SK-N-SH treated with all-trans-retinoic acid at 6 μM for 48 hours (cell line): Measurements from ENCODE around the gene SLC4A7.

Experiments used
- ATAC-seq: fragments of 200-7000 bp; cut with Tn5 transposase; 3 replicates; pipeline ENCODE4 v1.9.1; 2020; ENCODE audit warnings: mild to moderate bottlenecking, moderate library complexity
- ARNTL ChIP-seq: fragments of 450-650 bp; formaldehyde crosslinking; IDR thresholded peaks from 2 replicates; pipeline ENCODE4 v1.5.0; 2020; ENCODE audit warnings: low read depth, mild to moderate bottlenecking, moderate library complexity, borderline replicate concordance
- CSDC2 ChIP-seq: fragments of 250-450 bp; sonication (Bioruptor Pico); IDR thresholded peaks from 2 replicates; pipeline ENCODE4 v1.5.0; 2020; ENCODE audit warnings: mild to moderate bottlenecking, moderate library complexity
- ESRRG ChIP-seq: fragments of 250-450 bp; sonication (Bioruptor Pico); IDR thresholded peaks from 2 replicates; pipeline ENCODE4 v1.6.1; 2021; ENCODE audit warnings: mild to moderate bottlenecking
- GLIS3 ChIP-seq: fragments of 250-450 bp; sonication (Bioruptor Pico); IDR thresholded peaks from 2 replicates; pipeline ENCODE4 v1.5.0; 2020; ENCODE audit warnings: mild to moderate bottlenecking, moderate library complexity
- ISL1 ChIP-seq: fragments of 250-450 bp; sonication (Bioruptor Pico); IDR thresholded peaks from 2 replicates; pipeline ENCODE4 v2.1.2; 2022; ENCODE audit warnings: mild to moderate bottlenecking, moderate library complexity
- OSR1 ChIP-seq: fragments of 250-450 bp; sonication (Bioruptor Pico); IDR thresholded peaks from 2 replicates; pipeline ENCODE4 v1.8.0; 2022; ENCODE audit warnings: moderate library complexity, mild to moderate bottlenecking, inconsistent platforms
- PATZ1 ChIP-seq: fragments of 250-450 bp; sonication (Bioruptor Pico); IDR thresholded peaks from 2 replicates; pipeline ENCODE4 v1.8.0; 2020; ENCODE audit warnings: mild to moderate bottlenecking, moderate library complexity, borderline replicate concordance
- POU6F1 ChIP-seq: fragments of 250-450 bp; sonication (Bioruptor Pico); IDR thresholded peaks from 2 replicates; pipeline ENCODE4 v1.8.0; 2021; ENCODE audit warnings: low read depth, mild to moderate bottlenecking, moderate library complexity, borderline replicate concordance
- PPARA ChIP-seq: fragments of 250-450 bp; sonication (Bioruptor Pico); IDR thresholded peaks from 2 replicates; pipeline ENCODE4 v1.5.0; 2020; ENCODE audit warnings: mild to moderate bottlenecking, borderline replicate concordance
- SNAI2 ChIP-seq: fragments of 250-450 bp; sonication (Bioruptor Pico); IDR thresholded peaks from 2 replicates; pipeline ENCODE4 v1.5.0; 2020; ENCODE audit warnings: mild to moderate bottlenecking, moderate library complexity
- TCF4 ChIP-seq: fragments of 250-450 bp; sonication (Bioruptor Pico); IDR thresholded peaks from 2 replicates; pipeline ENCODE4 v1.8.0; 2021; ENCODE audit warnings: mild to moderate bottlenecking, moderate library complexity, borderline replicate concordance
- ZC3H10 ChIP-seq: fragments of 250-450 bp; sonication (Bioruptor Pico); IDR thresholded peaks from 2 replicates; pipeline ENCODE4 v1.5.1; 2021; ENCODE audit warnings: mild to moderate bottlenecking, moderate library complexity
- ZFP30 ChIP-seq: fragments of 450-650 bp; formaldehyde crosslinking; IDR thresholded peaks from 2 replicates; pipeline ENCODE4 v1.5.0; 2022; ENCODE audit warnings: mild to moderate bottlenecking, moderate library complexity
- ZNF565 ChIP-seq: fragments of 450-650 bp; formaldehyde crosslinking; conservative IDR thresholded peaks from 2 replicates; pipeline ENCODE4 v1.5.0; 2020; ENCODE audit warnings: low read depth, mild to moderate bottlenecking, moderate library complexity
- ZNF8 ChIP-seq: fragments of 450-650 bp; formaldehyde crosslinking; IDR thresholded peaks from 2 replicates; pipeline ENCODE4 v1.5.0; 2020; ENCODE audit warnings: mild to moderate bottlenecking, moderate library complexity
- TF ChIP-seq, protein P1 (sequence below): fragments of 250-450 bp; sonication (Bioruptor Pico); IDR thresholded peaks from 2 replicates; pipeline ENCODE4 v1.5.1; 2021; ENCODE audit warnings: mild to moderate bottlenecking, moderate library complexity
- TF ChIP-seq, protein P2 (sequence below): fragments of 250-450 bp; sonication (Bioruptor Pico); IDR thresholded peaks from 2 replicates; pipeline ENCODE4 v1.5.1; 2020; ENCODE audit warnings: low read depth, mild to moderate bottlenecking, moderate library complexity

The SLC4A7 gene

DNA sequence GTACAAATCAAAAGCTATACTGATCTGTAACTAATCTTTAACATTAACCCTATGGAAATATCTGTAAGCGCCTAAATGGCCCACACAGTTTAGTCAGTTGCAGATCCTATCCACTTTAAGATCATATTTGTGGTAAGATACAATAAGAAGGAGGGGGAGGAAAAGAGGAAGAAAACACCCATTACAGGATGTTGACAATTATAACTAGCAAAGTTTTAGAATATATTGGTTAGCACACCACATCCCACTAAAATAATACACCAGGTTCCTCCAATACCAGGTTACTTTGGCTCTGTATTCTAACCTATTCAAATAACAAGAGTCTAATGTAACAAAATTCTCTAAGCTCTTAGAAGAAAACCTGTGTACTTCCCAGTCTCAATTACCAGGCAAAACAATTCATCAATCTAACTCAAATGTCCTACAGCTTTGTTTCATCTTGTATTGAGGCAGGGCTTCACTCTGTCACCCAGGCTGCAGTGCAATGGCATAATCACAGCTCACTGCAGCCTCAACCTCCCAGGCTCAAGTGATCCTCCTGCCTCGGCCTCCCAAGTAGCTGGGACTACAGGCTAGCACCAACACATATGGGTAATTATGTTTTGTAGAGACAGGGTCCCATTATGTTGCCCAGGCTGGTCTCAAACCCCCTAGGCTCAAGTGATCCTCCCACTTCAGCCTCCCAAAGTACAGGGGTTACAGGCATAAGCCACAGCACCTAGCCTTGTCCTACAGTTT lies 4.2 kb downstream of the SLC4A7 start:
- ATAC-seq: no peak
- TF ChIP-seq OSR1 (CRISPR knock-in tag): no peak
- no peak for TF ChIP-seq ZFP30 (CRISPR knock-in tag)
- no peak for TF ChIP-seq TCF4 (CRISPR knock-in tag)
- TF ChIP-seq, protein P1, sequence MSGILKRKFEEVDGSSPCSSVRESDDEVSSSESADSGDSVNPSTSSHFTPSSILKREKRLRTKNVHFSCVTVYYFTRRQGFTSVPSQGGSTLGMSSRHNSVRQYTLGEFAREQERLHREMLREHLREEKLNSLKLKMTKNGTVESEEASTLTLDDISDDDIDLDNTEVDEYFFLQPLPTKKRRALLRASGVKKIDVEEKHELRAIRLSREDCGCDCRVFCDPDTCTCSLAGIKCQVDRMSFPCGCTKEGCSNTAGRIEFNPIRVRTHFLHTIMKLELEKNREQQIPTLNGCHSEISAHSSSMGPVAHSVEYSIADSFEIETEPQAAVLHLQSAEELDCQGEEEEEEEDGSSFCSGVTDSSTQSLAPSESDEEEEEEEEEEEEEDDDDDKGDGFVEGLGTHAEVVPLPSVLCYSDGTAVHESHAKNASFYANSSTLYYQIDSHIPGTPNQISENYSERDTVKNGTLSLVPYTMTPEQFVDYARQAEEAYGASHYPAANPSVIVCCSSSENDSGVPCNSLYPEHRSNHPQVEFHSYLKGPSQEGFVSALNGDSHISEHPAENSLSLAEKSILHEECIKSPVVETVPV (CRISPR knock-in tag): no peak
- no peak for TF ChIP-seq ISL1 (CRISPR knock-in tag)
- no peak for TF ChIP-seq POU6F1 (CRISPR knock-in tag)
- TF ChIP-seq, protein P2, sequence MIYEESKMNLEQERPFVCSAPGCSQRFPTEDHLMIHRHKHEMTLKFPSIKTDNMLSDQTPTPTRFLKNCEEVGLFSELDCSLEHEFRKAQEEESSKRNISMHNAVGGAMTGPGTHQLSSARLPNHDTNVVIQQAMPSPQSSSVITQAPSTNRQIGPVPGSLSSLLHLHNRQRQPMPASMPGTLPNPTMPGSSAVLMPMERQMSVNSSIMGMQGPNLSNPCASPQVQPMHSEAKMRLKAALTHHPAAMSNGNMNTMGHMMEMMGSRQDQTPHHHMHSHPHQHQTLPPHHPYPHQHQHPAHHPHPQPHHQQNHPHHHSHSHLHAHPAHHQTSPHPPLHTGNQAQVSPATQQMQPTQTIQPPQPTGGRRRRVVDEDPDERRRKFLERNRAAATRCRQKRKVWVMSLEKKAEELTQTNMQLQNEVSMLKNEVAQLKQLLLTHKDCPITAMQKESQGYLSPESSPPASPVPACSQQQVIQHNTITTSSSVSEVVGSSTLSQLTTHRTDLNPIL (CRISPR knock-in tag): no peak
- TF ChIP-seq PATZ1 (CRISPR knock-in tag): no peak
- TF ChIP-seq ESRRG (CRISPR knock-in tag): no peak
- TF ChIP-seq GLIS3 (CRISPR knock-in tag): no peak
- no peak for TF ChIP-seq ARNTL (CRISPR knock-in tag)
- TF ChIP-seq SNAI2: no peak
- TF ChIP-seq ZC3H10 (CRISPR knock-in tag): no peak
- TF ChIP-seq PPARA (CRISPR knock-in tag): no peak
- TF ChIP-seq ZNF8 (CRISPR knock-in tag): no peak
- TF ChIP-seq, all 23 proteins: peak for 0

DNA sequence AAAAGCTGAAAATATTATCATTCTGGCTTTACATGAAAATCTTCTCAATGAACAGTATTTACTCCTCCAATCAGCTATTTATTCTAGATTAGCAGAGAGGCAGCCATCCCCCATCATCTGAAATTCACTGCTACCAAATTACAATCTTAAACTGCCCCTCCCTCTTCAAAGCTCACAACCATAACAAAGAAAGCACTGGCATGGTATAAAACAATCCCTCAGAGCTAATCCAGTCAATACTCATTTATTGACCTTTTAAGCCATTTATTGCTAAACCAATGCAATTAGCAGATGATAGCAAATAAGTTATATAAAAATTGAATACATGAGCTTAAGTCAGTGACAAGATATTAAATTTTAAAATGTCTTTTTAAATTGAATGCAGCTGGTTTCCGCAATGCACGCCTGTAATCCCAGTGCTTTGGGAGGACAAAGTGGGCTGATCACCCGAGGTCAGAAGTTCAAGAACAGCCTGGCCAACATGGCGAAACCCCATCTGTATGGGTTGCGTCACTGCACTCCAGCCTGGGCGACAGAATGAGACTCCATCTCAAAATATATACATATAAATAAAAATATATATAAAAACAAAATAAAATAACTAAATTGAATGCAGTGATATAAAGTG lies 12.1 kb downstream of the SLC4A7 start:
- no peak for TF ChIP-seq CSDC2 (CRISPR knock-in tag)
- no peak for TF ChIP-seq SNAI2
- TF ChIP-seq OSR1 (CRISPR knock-in tag): no peak
- TF ChIP-seq, protein P1 (CRISPR knock-in tag): no peak
- no peak for TF ChIP-seq ZNF565 (CRISPR knock-in tag)
- TF ChIP-seq ESRRG (CRISPR knock-in tag): no peak
- no peak for TF ChIP-seq ZNF8 (CRISPR knock-in tag)
- no peak for TF ChIP-seq ARNTL (CRISPR knock-in tag)
- TF ChIP-seq, protein P2 (CRISPR knock-in tag): no peak
- no peak for TF ChIP-seq GLIS3 (CRISPR knock-in tag)
- no peak for TF ChIP-seq POU6F1 (CRISPR knock-in tag)
- TF ChIP-seq TCF4 (CRISPR knock-in tag): no peak
- no peak for ATAC-seq
